GM06990 (cell line): ENCODE results near the gene KISS1.

ENCODE experiments used
- DNase-seq: peaks from one replicate; pipeline ENCODE4 v3.0.0-alpha.2; 2011; ENCODE audit not compliant: insufficient read length; ENCODE audit errors: extremely low read depth
- H3K27me3 ChIP-seq: replicated peaks from 2 replicates; pipeline ENCODE4 v1.6.0; 2011; ENCODE audit warnings: low read length; ENCODE audit not compliant: control insufficient read depth, insufficient read depth
- H3K36me3 ChIP-seq: 2 replicates; pipeline ENCODE4 v1.5.1; 2011; ENCODE audit warnings: low read length; ENCODE audit not compliant: control insufficient read depth, insufficient read depth
- H3K4me3 ChIP-seq: replicated peaks from 2 replicates; pipeline ENCODE4 v1.5.1; 2011; ENCODE audit warnings: low read depth, mild to moderate bottlenecking, control low read depth, low read length
- TF ChIP-seq, protein P1 (sequence below): IDR thresholded peaks from 2 replicates; pipeline ENCODE4 v1.5.1; 2011; ENCODE audit warnings: low read length, control low read depth, mild to moderate bottlenecking, inconsistent platforms; ENCODE audit not compliant: insufficient read depth, poor library complexity, severe bottlenecking

Gene KISS1

GRCh38 chr1:204199579-204199978 is 3.3 kb upstream of the KISS1 start:
- no peak overlapping the region for H3K4me3 ChIP-seq
- DNase-seq: no peak
- H3K27me3 ChIP-seq: peaks cover 1% of the 10 kb centered on the region
- H3K36me3 ChIP-seq: no peaks in the 10 kb centered on the region
- TF ChIP-seq, protein P1, sequence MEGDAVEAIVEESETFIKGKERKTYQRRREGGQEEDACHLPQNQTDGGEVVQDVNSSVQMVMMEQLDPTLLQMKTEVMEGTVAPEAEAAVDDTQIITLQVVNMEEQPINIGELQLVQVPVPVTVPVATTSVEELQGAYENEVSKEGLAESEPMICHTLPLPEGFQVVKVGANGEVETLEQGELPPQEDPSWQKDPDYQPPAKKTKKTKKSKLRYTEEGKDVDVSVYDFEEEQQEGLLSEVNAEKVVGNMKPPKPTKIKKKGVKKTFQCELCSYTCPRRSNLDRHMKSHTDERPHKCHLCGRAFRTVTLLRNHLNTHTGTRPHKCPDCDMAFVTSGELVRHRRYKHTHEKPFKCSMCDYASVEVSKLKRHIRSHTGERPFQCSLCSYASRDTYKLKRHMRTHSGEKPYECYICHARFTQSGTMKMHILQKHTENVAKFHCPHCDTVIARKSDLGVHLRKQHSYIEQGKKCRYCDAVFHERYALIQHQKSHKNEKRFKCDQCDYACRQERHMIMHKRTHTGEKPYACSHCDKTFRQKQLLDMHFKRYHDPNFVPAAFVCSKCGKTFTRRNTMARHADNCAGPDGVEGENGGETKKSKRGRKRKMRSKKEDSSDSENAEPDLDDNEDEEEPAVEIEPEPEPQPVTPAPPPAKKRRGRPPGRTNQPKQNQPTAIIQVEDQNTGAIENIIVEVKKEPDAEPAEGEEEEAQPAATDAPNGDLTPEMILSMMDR: no peak

DNA sequence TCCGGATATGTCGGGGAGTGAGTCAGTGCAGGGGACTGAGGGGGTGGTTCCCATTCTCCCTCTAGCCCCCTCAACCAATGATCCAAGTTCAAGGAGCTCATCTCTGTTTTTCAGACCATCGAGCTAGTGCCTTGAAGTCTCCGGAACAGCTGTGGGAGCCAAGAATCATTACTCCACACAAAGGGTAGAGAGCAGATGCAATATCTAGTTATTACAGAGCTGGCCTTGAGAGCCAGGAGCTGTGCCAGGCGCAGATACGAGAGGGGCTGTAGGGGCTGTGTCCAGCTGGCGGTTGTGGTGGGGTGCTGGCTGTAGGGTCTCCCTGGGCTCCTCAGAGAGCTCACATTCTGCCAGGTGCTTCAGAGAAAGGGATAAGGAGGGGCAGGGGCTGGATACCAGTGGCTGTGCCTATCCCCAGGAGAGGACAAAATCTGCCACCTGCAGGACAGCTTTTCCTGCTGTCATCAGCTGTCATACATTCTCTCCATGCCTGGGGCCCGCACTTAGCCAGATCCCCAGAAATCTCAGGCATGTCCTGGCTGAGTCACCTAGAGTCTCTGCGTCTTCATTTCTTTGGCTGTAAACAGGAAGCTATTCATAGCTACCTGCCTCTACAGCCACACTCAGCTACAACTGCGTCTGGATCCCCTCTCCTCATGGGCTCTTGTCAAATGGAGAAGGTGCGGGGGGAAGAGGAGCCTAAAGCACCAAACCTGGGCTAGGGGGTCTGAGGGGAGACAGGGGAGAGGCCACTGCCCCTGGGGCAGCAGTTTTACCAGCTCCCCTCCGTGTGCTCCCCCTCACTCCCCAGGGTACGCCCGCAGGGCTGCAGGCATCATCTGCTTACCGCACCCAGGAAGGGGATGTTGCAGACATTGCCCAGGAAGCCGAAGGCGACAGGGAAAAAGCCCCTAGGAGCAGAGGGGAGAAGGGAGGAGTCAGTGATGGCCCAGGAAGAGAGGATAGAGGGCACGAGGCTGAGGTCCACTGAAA is 2.4 kb upstream of the KISS1 start:
- DNase-seq: no peak
- Histone ChIP-seq H3K36me3 (no peaks in the 10 kb centered on the region), H3K27me3 (peaks cover 1% of the 10 kb centered on the region), H3K4me3 (no peak overlapping the region)
- TF ChIP-seq, protein P1: no peak

DNA sequence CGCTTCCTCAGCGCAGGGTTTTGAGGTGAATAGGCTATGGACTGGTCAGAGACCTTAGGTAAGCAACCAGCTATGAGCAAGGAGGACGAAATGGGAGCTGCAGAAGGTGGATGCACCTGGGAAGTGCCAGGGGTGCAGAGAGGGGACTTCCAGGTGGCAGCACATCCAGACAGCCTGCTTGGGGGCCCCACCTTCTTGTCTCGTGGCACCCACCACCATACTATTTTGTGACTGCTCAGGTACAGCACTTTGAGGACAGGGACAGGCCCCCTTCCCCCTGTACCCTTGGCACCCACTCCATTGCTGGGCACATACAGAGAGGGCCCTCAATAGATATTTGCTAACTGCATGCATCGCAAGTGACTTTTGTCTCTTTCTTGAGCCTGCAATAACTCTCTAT is 777 bp upstream of the KISS1 start:
- peaks cover 1% of the 10 kb centered on the region for H3K27me3 ChIP-seq
- TF ChIP-seq, protein P1: no peak
- H3K36me3 ChIP-seq: no peaks in the 10 kb centered on the region
- no peak overlapping the region for H3K4me3 ChIP-seq
- no peak for DNase-seq

DNA sequence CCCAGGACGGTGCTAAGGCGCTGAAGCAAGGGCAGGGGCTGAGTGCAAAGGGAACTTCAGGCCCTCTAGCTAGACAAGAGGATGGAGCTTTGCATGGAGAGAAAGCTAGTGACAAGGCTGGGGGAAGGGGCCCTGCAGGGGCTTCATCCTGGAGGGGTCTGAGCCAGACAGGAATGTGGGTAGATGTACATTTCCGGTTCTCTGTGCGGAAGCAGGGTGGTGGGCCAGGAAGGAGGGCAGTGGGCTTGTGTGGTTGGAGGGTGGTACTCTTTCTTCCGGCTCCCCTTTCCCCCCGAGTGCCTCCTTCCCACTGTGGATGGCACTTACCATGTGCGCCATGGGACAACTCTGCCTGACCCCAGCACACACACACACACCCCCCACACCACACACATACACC is 1.5 kb downstream of the KISS1 start:
- no peaks in the 10 kb centered on the region for H3K36me3 ChIP-seq
- TF ChIP-seq, protein P1: no peak
- DNase-seq: no peak
- no peak overlapping the region for H3K4me3 ChIP-seq
- H3K27me3 ChIP-seq: peaks cover 1% of the 10 kb centered on the region

DNA sequence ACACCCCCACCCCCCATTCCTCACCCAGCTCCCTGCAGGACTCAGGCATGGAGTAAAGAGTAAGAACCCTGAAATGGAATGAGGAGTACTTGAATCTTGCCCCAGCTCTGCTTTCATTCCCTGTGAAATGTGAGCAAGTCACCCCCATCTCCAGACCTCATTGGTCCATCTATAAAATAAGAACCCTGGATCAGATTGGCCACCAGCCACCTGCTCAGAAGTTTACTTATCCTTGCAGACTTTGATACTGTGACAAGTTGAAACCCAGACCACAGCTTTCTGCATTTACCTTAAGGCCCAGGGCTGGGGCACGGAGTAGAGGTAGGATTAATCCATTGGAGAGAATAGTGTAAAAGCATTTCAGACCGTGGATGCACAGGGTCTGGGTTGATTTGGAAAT is 2.2 kb downstream of the KISS1 start:
- Histone ChIP-seq H3K27me3 (peaks cover 1% of the 10 kb centered on the region), H3K36me3 (no peaks in the 10 kb centered on the region), H3K4me3 (no peak overlapping the region)
- DNase-seq: no peak
- TF ChIP-seq, protein P1: no peak
